HepG2 (cell line): ENCODE measurements around the gene PRKCSH. TPM values are rescaled to one million over a fixed set of nuclear protein-coding genes. Genes with fewer than 3 reads are reported as not detected.

Source experiments
- ATF7 ChIP-seq, 2 experiments: fragments of 450-650 bp in 1 of 2; sonication (generic) in 1 of 2; formaldehyde crosslinking in 1 of 2; IDR thresholded peaks; 2 replicates each; pipeline versions ENCODE4 v1.4.0 to v1.6.1; 2016 to 2020; ENCODE audit warnings: antibody characterized with exemption in 1 of 2, mild to moderate bottlenecking in 1 of 2, missing genetic modification reagents in 1 of 2
- HOMEZ ChIP-seq: IDR thresholded peaks from 2 replicates; pipeline ENCODE4 v1.6.1; 2016; ENCODE audit warnings: low read depth
- KLF6 ChIP-seq: IDR thresholded peaks from 2 replicates; pipeline ENCODE4 v1.8.0; 2016; ENCODE audit warnings: missing biosample characterization, missing genetic modification reagents
- MAF1 ChIP-seq: sonication (generic); formaldehyde crosslinking; IDR thresholded peaks from 2 replicates; pipeline ENCODE4 v1.5.0; 2020; ENCODE audit warnings: missing genetic modification reagents, borderline replicate concordance
- NCOA2 ChIP-seq: sonication (generic); formaldehyde crosslinking; IDR thresholded peaks from 2 replicates; pipeline ENCODE4 v1.8.0; 2022; ENCODE audit warnings: inconsistent platforms
- NFATC3 ChIP-seq: sonication (generic); formaldehyde crosslinking; IDR thresholded peaks from 2 replicates; pipeline ENCODE4 v1.5.1; 2020; ENCODE audit warnings: mild to moderate bottlenecking, missing genetic modification reagents
- SNAPC4 ChIP-seq: sonication (generic); formaldehyde crosslinking; IDR thresholded peaks from 2 replicates; pipeline ENCODE4 v1.4.0; 2020; ENCODE audit warnings: mild to moderate bottlenecking, missing genetic modification reagents
- ZNF101 ChIP-seq: sonication (generic); formaldehyde crosslinking; IDR thresholded peaks from 2 replicates; pipeline ENCODE4 v1.4.0; 2020; ENCODE audit warnings: mild to moderate bottlenecking, low read depth, missing genetic modification reagents, borderline replicate concordance
- ZNF274 ChIP-seq: sonication (generic); formaldehyde crosslinking; IDR thresholded peaks from 2 replicates; pipeline ENCODE4 v1.5.1; 2020; ENCODE audit warnings: mild to moderate bottlenecking, missing genetic modification reagents
- ZNF382 ChIP-seq: sonication (generic); formaldehyde crosslinking; IDR thresholded peaks from 2 replicates; pipeline ENCODE4 v1.5.0; 2020; ENCODE audit warnings: missing genetic modification reagents, mild to moderate bottlenecking, borderline replicate concordance
- ZNF407 ChIP-seq: sonication (generic); formaldehyde crosslinking; IDR thresholded peaks from one replicate; pipeline ENCODE4 v1.5.1; 2020; ENCODE audit warnings: mild to moderate bottlenecking, missing genetic modification reagents; ENCODE audit errors: not compliant biosample characterization
- ZNF629 ChIP-seq: sonication (generic); formaldehyde crosslinking; conservative IDR thresholded peaks from 2 replicates; pipeline ENCODE4 v1.5.0; 2020; ENCODE audit warnings: missing genetic modification reagents
- polyA plus RNA-seq, 8 experiments: library from polyadenylated mRNA; depleted of rRNA in 3 of 8; stranded (reverse) in 7 of 8; unstranded in 1 of 8; fragments of >200 nt; fragmentation: Illumina TruSeq in 4 of 8; extraction: Trizol in 4 of 8; gene quantifications; 2 replicates each; pipeline versions ENCODE4 v1.2.1 to v1.2.3, GENCODE V29; 2011 to 2016; ENCODE audit warnings: low read depth in 4 of 8, missing spikeins in 1 of 8, mixed read lengths in 1 of 8; ENCODE audit not compliant: insufficient read depth in 1 of 8
- total RNA-seq, 5 experiments: library from RNA; depleted of rRNA; stranded (reverse); fragments of >200 nt; fragmentation: Illumina TruSeq; extraction: Trizol; gene quantifications; 2 replicates each; pipeline ENCODE4 v1.2.3, GENCODE V29; 2016; ENCODE audit warnings: low read depth in 1 of 5

The PRKCSH gene
- total and polyA plus RNA-seq, 2 of the 13 experiments (the other 11 are each of a cell fraction or from before 2014, with no cell fraction given), result 85.1 to 125 TPM

GRCh38 chr19:11418549-11419506 is 16.6 kb upstream of the PRKCSH start, which contains the start of gene RGL3 (continued):
- TF ChIP-seq SNAPC4 (CRISPR knock-in tag) (0 out of 2 replicates have a peak, but pooled peaks have one; percentile 25), KLF6 (CRISPR knock-in tag) (no peak), MAF1 (no peak), ZNF382 (CRISPR knock-in tag) (no peak), ZNF629 (CRISPR knock-in tag) (no peak), NFATC3 (CRISPR knock-in tag) (no peak), HOMEZ (no peak), ZNF274 (CRISPR knock-in tag) (peak; percentile 44; the same call in 1 of the 2 replicates), ZNF407 (CRISPR knock-in tag) (no peak), ZNF101 (CRISPR knock-in tag) (no peak), NCOA2 (CRISPR knock-in tag) (no peak), ATF7 (IDR thresholded peaks at IDR 0.05) (no peak), ATF7 (CRISPR knock-in tag; IDR thresholded peaks at IDR 0.05) (no peak)
